ENCODE data around the gene KCTD11. TPM values are rescaled to one million over a fixed set of nuclear protein-coding genes. Genes with fewer than 3 reads are reported as not detected.

Gene KCTD11
- total and polyA plus RNA-seq, 10 of the 15 experiments (the other 5 are each of a cell fraction or from before 2014, with no cell fraction given), result 0.05 to 7.3 (median 2.9) TPM

DNA sequence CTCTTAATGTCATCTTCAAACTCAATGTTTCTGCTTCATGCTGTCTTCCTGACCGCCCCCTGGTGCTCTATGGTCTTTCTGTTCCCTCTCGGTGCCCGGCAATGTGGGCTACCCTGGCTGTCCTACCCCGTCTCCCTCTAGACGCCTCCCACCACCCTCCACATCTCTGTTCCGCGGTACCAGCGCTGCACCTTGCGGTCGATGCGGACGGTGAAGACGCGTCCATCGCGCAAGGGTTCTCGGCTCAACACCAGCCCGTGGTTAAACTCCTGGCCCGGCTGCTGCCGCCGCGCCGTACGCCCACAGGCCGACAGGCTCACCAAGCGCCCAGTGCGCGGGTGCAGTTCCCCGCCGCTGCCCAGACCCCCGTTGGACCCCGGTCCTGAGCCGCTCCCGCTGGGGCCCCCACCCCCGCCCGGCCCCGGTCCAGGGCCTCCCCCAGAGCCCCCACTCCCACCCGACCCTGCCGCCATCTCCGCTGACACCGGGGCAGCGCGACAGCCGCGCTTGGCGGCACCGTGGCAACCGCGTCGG, 23.1 kb upstream of the KCTD11 start, which contains the start of gene NEURL4:
Gene NEURL4 (minus strand): TSS at position 496 of the 534 bp plus-strand sequence. CDS start 23 bp downstream, at position 473.
- H3K9me3 ChIP-seq (replicated peaks; ENCODE audit: control insufficient read depth, insufficient read depth, low read length), result no peaks in the 10 kb centered on the region
- peak within 1 kb of the TSS; percentile 99 for H3K4me3 ChIP-seq
- no TSS peak for BruUV-seq (replicated peaks)
- H2AFZ ChIP-seq (ENCODE audit: control insufficient read depth, low read depth, low read length), result peak within 1 kb of the TSS; percentile 99
- peaks cover 0 to 3% of the 10 kb centered on the region in 2 experiments; a peak in 2 of 4 replicates for H3K36me3 ChIP-seq (ENCODE audit: control insufficient read depth in 2 of 2, insufficient read depth in 2 of 2, low read length in 1 of 2)
- H3K27me3 ChIP-seq (replicated peaks in 1 of 2; ENCODE audit: control insufficient read depth in 2 of 2, insufficient read depth in 2 of 2, low read length in 1 of 2), result no peaks in the 10 kb centered on the region
- FAIRE-seq (peak; percentile 54), ATAC-seq (peak; percentile 38), DNase-seq (ENCODE audit: low read depth, low spot score) (no peak)
- in situ Hi-C loops (cut with MboI) (no loop called here), intact Hi-C loops (cut with micrococcal nuclease; ENCODE audit: unreplicated experiment) (loop anchor here (2.0 kb wide), 1 partner anchor 22 kb away; the partner anchor contains the start of gene EIF5A)
- POLR2A ChIA-PET, result interaction anchor here (0.9 to 3.2 kb wide), 14 partner anchors 8 to 232 kb away, joined by 3 to 31 read pairs (median 6); partner anchors contain the start of genes ACAP1, GABARAP and TMEM256
- peak within 1 kb of the TSS; percentile 97 for H3K4me2 ChIP-seq (ENCODE audit: control insufficient read depth, insufficient read depth)
- CTCF ChIA-PET, result interaction anchor here (0.8 to 7.9 kb wide), 8 partner anchors 8 to 283 kb away, joined by 3 to 49 read pairs (median 4); partner anchors contain the start of genes ACAP1 and SLC2A4
- peak within 1 kb of the TSS; percentile 94 for H3K27ac ChIP-seq (ENCODE audit: control insufficient read depth, insufficient read depth)
- RAD21 ChIA-PET (ENCODE audit: unreplicated experiment), result interaction anchor here (0.9 to 2.4 kb wide), 9 partner anchors 9 to 232 kb away, joined by 3 to 11 read pairs (median 6); partner anchors contain the start of genes ACADVL, DLG4, SENP3 and TMEM256
- H4K20me1 ChIP-seq (ENCODE audit: control insufficient read depth, insufficient read depth), result no peaks in the 10 kb centered on the region
- peaks cover 27% of the 10 kb centered on the region for H3K4me1 ChIP-seq (ENCODE audit: control insufficient read depth, insufficient read depth, low read length)
- SMC1A ChIA-PET (ENCODE audit: uncharacterized antibody, unreplicated experiment), result interaction anchor here (1.0 to 2.3 kb wide), 9 partner anchors 9 to 359 kb away, joined by 3 to 18 read pairs (median 4); partner anchors contain the start of genes ACAP1, GPS2, TMEM102 and TP53
- H3K79me2 ChIP-seq (ENCODE audit: control insufficient read depth, insufficient read depth, low read length), result peaks cover 17% of the 10 kb centered on the region
- WGBS (ENCODE audit: insufficient coverage, insufficient replicate concordance, low lambda C conversion rate, missing lambda C conversion rate), result under 1% methylated on average over 44 of the region's 50 CpGs
- H3K9ac ChIP-seq (ENCODE audit: control insufficient read depth, insufficient read depth, low read length), result peak within 1 kb of the TSS; percentile 82
- 0 out of 2 replicates have a peak, but pooled peaks have one; percentile 29 for TF ChIP-seq LARP7 (IDR thresholded peaks at IDR 0.05)
- TF ChIP-seq FOS (IDR thresholded peaks at IDR 0.05; ENCODE audit: borderline replicate concordance, extremely low read depth, insufficient read length), result no peak
- peak; percentile 28 for TF ChIP-seq SIX5 (IDR thresholded peaks at IDR 0.05; ENCODE audit: low read depth, low read length, severe bottlenecking)
- TF ChIP-seq SMC3 (IDR thresholded peaks at IDR 0.05; ENCODE audit: borderline replicate concordance, low read length), result no peak
- TF ChIP-seq, protein P1, sequence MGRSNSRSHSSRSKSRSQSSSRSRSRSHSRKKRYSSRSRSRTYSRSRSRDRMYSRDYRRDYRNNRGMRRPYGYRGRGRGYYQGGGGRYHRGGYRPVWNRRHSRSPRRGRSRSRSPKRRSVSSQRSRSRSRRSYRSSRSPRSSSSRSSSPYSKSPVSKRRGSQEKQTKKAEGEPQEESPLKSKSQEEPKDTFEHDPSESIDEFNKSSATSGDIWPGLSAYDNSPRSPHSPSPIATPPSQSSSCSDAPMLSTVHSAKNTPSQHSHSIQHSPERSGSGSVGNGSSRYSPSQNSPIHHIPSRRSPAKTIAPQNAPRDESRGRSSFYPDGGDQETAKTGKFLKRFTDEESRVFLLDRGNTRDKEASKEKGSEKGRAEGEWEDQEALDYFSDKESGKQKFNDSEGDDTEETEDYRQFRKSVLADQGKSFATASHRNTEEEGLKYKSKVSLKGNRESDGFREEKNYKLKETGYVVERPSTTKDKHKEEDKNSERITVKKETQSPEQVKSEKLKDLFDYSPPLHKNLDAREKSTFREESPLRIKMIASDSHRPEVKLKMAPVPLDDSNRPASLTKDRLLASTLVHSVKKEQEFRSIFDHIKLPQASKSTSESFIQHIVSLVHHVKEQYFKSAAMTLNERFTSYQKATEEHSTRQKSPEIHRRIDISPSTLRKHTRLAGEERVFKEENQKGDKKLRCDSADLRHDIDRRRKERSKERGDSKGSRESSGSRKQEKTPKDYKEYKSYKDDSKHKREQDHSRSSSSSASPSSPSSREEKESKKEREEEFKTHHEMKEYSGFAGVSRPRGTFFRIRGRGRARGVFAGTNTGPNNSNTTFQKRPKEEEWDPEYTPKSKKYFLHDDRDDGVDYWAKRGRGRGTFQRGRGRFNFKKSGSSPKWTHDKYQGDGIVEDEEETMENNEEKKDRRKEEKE (IDR thresholded peaks at IDR 0.05), result no peak
- TF ChIP-seq MYB (IDR thresholded peaks at IDR 0.05; ENCODE audit: borderline replicate concordance, low read depth, low read length), result no peak
- TF ChIP-seq MEF2A (IDR thresholded peaks at IDR 0.05; ENCODE audit: insufficient read depth, low read depth, low read length), result no peak
- peak; percentile 21; the same call in 1 of the 2 replicates for TF ChIP-seq POLR2A (IDR thresholded peaks at IDR 0.05; ENCODE audit: low read depth, low read length)
- no peak for TF ChIP-seq ATF7 (IDR thresholded peaks at IDR 0.05; ENCODE audit: low read depth)
- peak; percentile 92 for TF ChIP-seq YY1 (IDR thresholded peaks at IDR 0.05; ENCODE audit: low read depth, low read length)
- TF ChIP-seq GATAD2B (conservative IDR thresholded peaks at IDR 0.05; ENCODE audit: low read depth), result no peak
- no peak for TF ChIP-seq CBX5 (IDR thresholded peaks at IDR 0.05; ENCODE audit: low read depth)
- TF ChIP-seq EGR1 (IDR thresholded peaks at IDR 0.05; ENCODE audit: borderline replicate concordance in 1 of 2, low read depth in 2 of 2, low read length in 2 of 2), result peak in 1 of 2 experiments; percentile 62; a peak in 2 of 3 replicates
- TF ChIP-seq BRCA1 (IDR thresholded peaks at IDR 0.05; ENCODE audit: low read depth, low read length), result no peak
- TF ChIP-seq POLR2AphosphoS5 (IDR thresholded peaks at IDR 0.05; ENCODE audit: low read length), result no peak
- no peak for TF ChIP-seq SMAD1 (IDR thresholded peaks at IDR 0.05; ENCODE audit: low read depth, partially characterized antibody)
- no peak for TF ChIP-seq CREM (IDR thresholded peaks at IDR 0.05; ENCODE audit: low read depth)
- no peak for TF ChIP-seq ZZZ3 (IDR thresholded peaks at IDR 0.05; ENCODE audit: control insufficient read depth, insufficient read length, low read depth)
- no peak for TF ChIP-seq JUNB (IDR thresholded peaks at IDR 0.05)
- TF ChIP-seq, protein P2, sequence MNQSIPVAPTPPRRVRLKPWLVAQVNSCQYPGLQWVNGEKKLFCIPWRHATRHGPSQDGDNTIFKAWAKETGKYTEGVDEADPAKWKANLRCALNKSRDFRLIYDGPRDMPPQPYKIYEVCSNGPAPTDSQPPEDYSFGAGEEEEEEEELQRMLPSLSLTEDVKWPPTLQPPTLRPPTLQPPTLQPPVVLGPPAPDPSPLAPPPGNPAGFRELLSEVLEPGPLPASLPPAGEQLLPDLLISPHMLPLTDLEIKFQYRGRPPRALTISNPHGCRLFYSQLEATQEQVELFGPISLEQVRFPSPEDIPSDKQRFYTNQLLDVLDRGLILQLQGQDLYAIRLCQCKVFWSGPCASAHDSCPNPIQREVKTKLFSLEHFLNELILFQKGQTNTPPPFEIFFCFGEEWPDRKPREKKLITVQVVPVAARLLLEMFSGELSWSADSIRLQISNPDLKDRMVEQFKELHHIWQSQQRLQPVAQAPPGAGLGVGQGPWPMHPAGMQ (IDR thresholded peaks at IDR 0.05; ENCODE audit: borderline replicate concordance), result no peak
- no peak for TF ChIP-seq HDAC6 (IDR thresholded peaks at IDR 0.05; ENCODE audit: unreplicated experiment)
- TF ChIP-seq ZNF207 (IDR thresholded peaks at IDR 0.05; ENCODE audit: borderline replicate concordance), result no peak

All from GM12878 (cell line).